NCI-H1694 treated with DMSO at 0.1 percent for 48 hours (cell line): Measurements from ENCODE around the gene MSANTD1.
A peak's percentile ranks its signal among the peaks of the same experiment; 100 is the strongest.

Experiments used
- DNase-seq: peaks from one replicate; lab custom pipeline; 2025; lab: John Stamatoyannopoulos, UW

Gene MSANTD1

GRCh38 chr4:3248811-3249661 lies at the start of gene MSANTD1:
Gene MSANTD1 (plus strand): TSS chr4:3249159. CDS start chr4:3249223, 64 bp downstream.
- no peak for DNase-seq

DNA sequence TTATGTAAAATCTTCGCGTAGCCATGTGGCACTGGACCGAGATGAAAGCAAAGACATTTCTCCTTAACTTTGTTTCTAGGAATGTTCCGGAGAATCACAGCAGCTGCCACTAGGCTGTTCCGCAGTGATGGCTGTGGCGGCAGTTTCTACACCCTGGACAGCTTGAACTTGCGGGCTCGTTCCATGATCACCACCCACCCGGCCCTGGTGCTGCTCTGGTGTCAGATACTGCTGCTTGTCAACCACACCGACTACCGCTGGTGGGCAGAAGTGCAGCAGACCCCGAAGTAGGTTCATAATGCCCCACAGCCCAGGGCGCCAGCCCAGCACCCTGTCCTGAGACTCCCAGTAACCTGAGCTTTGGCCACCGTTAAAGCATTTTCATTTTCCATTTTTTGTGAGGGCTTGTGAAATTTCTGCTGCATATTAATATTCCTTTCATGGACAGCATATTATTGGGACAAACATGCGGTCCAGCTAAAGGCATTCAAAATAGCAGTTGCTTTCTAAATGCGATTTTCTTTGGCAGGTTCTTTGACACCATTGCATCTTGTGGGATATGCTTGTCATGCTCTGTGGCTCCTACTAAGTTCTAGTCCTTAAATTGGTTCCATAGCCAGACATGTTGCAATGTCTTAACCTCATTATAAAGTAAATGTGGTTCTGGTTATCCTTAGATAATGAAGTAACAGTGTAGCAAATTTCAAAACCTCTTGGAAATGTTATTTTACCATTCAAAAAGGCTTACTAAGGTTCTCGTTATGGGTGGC lies 49.1 kb upstream of the MSANTD1 start:
- DNase-seq: no peak

- DNase-seq: peak; percentile 2
Observed at GRCh38 chr4:3200423-3201090, 48.4 kb upstream of the MSANTD1 start.

DNA sequence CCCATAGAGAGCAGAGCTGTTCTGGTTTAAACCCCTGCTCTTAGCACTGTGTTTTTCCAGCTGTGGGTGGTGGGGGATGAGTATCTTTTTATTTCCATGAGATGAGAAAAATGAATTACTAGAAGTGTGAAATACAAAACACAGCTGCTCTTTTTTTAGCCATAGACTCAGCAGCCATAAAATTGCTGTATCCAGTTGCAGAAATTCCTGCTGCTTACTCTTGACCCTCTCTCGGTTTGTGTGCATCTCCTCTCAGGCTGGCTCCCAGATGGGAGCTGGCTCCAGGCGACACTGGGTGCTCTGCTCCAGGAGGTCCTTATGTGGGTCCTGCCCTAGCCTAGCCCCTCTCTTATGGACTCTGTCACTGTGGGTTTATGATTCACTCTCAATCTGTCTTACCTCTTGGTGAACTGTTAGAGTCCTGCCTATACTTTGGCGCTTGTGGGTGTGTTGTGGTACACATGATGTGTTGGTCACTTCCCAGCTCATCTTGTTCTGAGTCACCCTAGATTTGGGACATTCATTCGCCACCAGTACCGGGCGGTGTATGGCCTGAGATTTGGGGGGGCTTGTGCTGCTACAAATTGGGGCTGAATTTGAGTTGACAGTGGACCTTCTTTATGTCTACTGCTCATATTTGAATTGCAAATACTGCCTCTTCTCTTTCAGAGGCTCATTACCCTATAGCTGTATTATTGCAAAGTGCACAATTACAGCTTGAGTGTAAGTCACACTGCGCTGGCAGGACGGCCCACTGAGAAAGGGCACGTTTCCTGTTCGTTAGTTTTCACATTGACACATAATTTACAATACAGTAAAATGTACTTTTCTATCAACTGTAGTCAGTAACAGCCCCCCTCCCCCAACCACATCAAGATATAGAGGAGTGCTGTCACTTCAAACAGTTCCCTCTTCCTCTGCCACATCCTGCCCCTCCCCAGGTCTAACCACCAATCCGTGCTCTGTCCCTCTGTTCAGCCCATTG lies 46.9 kb upstream of the MSANTD1 start:
- DNase-seq: no peak

DNA sequence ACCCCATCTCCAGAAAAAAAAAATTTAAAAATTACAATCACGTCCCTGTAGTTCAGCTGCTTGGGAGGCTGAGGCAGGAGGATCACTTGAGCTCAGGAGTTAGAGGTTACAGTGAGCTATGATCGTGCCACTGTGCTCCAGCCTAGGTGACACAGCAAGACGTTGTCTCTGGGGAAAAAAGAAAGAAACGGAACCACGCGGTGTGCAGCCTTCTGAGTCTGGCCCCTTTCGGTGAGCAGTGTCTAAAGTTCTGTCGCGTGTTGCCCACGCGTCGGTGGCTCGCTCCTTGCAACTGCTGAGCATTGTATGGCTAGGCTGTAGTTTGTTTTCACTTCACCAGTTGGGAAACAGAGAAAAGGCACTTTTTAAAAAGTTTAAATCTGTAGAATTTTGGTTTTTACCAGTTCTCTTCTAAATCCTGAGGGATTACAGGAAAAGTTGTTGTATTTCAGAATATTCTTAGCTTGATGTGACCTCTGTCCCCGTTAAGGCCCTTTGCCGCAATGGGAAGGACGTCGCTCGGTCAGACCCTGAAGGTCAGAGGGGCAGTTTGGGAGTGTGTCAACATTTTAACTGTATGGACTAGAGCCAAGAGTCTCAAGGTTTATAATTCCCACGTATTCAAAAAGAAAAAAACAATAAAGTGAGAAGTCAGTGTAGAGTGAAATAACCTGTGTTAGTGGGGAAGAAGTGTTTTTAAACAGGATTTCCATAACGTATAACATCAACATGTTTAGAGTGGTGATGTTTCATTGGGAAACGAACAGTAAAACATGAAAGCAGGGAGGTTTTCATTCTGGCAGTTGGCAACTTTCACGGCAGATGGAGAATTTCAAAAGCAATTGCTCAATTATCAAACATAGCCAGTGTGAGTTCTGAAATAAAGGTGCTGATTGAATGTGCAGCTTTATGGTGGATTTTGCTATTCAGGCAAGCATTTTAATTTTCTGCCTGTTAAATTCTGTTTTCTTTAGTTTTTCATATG lies 45.8 kb upstream of the MSANTD1 start:
- peak; percentile 37 for DNase-seq

GRCh38 chr4:3203971-3204431 lies 45.0 kb upstream of the MSANTD1 start:
- DNase-seq: no peak

- DNase-seq: no peak
Observed at GRCh38 chr4:3205995-3206394, 43.0 kb upstream of the MSANTD1 start.

GRCh38 chr4:3206439-3207100 lies 42.4 kb upstream of the MSANTD1 start:
- no peak for DNase-seq

DNA sequence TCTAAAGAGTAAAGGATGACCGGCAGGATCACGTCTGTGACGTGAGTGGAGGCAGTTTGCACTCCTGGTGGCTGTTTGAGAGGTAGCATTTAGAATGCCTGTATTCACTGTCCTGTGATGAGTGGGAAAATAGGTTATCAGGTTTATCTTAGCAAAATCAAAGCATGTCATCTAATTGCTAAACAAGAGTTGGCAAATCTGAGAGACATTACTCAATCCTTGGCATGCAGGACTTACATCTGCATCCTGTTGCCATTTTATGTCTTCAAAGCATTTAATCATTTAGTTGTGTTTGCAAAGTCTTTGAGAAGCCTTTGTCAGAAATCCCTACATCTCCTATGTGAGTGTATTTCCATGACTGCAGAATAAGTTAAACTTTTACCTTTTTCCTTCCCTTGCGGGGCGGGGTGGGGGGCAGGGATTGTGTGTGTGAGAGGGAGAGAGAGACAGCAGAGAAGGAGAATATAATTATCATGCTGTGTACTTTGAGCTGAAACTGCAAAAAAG lies 41.4 kb upstream of the MSANTD1 start:
- no peak for DNase-seq

DNA sequence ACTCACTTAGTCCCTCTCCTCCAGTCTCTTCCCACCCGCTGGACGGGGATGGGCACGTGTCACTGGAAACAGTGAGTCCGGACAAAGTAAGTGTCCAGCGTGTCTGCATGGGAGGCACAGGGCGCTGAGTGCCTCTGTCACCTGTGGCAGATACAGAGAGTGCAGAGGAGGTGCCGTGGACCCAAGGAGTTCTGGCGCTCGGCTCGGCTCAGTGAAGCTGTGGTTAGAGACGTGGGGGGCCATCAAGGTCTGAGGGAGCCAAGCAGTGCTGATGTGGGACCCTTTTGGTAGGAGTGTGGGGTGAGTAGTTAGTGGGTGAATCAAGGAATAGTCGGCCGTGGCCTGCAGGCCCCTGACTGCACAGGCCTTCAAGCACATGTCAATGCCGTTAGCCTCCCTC lies 40.1 kb upstream of the MSANTD1 start:
- DNase-seq: no peak

- no peak for DNase-seq
Observed at GRCh38 chr4:3209551-3210325, 39.2 kb upstream of the MSANTD1 start.

- DNase-seq: no peak
Observed at GRCh38 chr4:3210467-3210866, 38.5 kb upstream of the MSANTD1 start.

- no peak for DNase-seq
Observed at GRCh38 chr4:3211866-3212265, 37.1 kb upstream of the MSANTD1 start.

DNA sequence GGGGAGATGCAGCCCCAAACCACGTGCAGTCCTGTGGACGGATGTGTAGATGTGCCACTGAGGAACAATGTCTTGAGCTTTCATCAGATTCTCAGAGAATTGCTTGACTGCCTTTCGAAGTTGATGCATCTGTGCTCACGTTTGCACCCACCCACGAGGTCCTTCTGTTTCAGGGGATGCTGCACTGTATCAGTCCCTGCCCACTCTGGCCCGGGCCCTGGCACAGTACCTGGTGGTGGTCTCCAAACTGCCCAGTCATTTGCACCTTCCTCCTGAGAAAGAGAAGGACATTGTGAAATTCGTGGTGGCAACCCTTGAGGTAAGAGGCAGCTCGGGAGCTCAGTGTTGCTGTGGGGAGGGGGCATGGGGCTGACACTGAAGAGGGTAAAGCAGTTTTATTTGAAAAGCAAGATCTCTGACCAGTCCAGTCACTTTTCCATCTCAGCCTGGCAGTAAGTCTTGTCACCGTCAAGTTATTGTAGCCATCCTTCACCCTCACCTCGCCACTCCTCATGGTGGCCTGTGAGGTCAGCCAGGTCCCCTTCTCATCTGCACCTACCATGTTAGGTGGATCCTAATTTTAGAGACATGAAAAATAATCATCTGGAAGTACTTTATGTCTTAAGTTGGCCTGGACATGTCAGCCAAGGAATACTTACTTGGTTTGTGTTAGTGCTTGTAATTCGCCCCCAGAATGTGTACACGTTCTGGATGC lies 36.4 kb upstream of the MSANTD1 start:
- no peak for DNase-seq

DNA sequence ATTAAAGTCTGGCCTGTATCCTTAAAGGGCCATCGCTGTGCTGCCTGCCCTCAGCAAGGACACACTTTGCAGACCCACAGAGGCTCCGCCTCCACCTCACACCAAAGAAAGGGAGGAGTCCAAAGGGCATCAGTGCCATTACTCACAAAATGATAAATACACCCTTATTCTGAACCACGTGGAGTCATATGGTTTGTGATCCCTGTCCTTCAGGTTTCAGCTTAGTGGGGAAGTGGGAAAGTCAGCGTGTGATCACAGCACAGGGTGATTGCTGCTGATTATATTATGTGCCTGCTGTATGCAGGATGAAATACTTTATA lies 35.9 kb upstream of the MSANTD1 start:
- DNase-seq: no peak

GRCh38 chr4:3213661-3214250 lies 35.2 kb upstream of the MSANTD1 start:
- DNase-seq: no peak

- no peak for DNase-seq
Observed at GRCh38 chr4:3215256-3215655, 33.7 kb upstream of the MSANTD1 start.

DNA sequence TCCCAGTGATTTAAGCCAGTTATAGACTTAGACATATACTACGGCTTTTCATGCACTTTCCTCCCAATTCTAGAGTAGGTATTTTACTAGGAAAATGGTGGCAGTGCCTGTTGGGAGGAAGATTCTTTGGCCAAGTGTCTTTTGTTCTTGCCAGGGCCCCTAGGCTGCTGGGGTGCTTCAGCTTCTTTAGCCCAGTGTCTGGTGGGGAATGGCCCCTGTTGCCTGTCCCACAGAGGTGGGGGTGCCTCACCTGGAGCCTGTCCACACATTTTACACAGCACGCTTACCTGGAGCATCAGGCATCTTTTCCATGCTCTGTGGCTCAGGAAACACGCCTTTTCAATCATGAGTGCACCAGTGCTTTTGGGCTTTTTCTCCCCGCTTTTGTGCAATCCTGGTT lies 33.2 kb upstream of the MSANTD1 start:
- DNase-seq: no peak
